Muscle of leg (tissue), 11 donors: ENCODE data around the gene HUNK. TPM values are rescaled to one million over a fixed set of nuclear protein-coding genes. Genes with fewer than 3 reads are reported as not detected.
"Not testable (repeated sequence)": the region's sequence is repeated elsewhere in the genome, so short reads cannot be mapped to it uniquely, and the experiment has no call there.

Experiments
- DNase-seq: peaks from one replicate; pipeline ENCODE4 v3.0.0; 2013
- H3K27ac ChIP-seq: one replicate; pipeline ENCODE4 v1.5.1; 2013; ENCODE audit warnings: mild to moderate bottlenecking, low read length, control low read depth
- H3K27me3 ChIP-seq: one replicate; pipeline ENCODE4 v1.6.1; 2013; ENCODE audit warnings: low read length; ENCODE audit not compliant: control insufficient read depth, insufficient read depth
- H3K36me3 ChIP-seq: one replicate; pipeline ENCODE4 v1.6.1; 2013; ENCODE audit warnings: low read length; ENCODE audit not compliant: control insufficient read depth, insufficient read depth
- H3K4me1 ChIP-seq: one replicate; pipeline ENCODE4 v1.6.1; 2013; ENCODE audit warnings: low read length; ENCODE audit not compliant: control insufficient read depth, insufficient read depth
- H3K4me3 ChIP-seq: one replicate; pipeline ENCODE4 v1.5.1; 2013; ENCODE audit warnings: low read length, control low read depth
- H3K9me3 ChIP-seq: replicated peaks from 2 replicates; pipeline ENCODE4 v1.6.1; 2013; ENCODE audit warnings: low read depth, low read length; ENCODE audit not compliant: control insufficient read depth
- WGBS: methylation state at CpG from one replicate; pipeline ENCODE4 v1.1.5; 2013; ENCODE audit warnings: missing lambda C conversion rate; ENCODE audit not compliant: insufficient coverage; 5-methylcytosine and 5-hydroxymethylcytosine counted together
- polyA plus RNA-seq, 8 donors: library from polyadenylated mRNA; unstranded; fragments of 120-200 nt; gene quantifications; one replicate each; pipeline versions ENCODE4 v1.2.1 to v1.2.3, GENCODE V29; 2013; ENCODE audit warnings: inconsistent platforms in 1 of 8, low replicate concordance in 1 of 8; ENCODE audit not compliant: insufficient read length in 8 of 8, insufficient read depth in 1 of 8
- total RNA-seq: library from RNA; stranded (reverse); fragments of 120-200 nt; gene quantifications from one replicate; pipeline ENCODE4 v1.2.4, GENCODE V29; 2013

Gene HUNK
- total and polyA plus RNA-seq, 9 donors = 3.9 to 11.8 (median 7.4) TPM

- DNase-seq = peak; percentile 71
- no peak overlapping the region for H3K4me3 ChIP-seq
- no CpG with 5 or more reads among the region's 1 CpG for WGBS
- H3K36me3 ChIP-seq = no peaks in the 10 kb centered on the region
- H3K9me3 ChIP-seq = no peaks in the 10 kb centered on the region
- no peak overlapping the region for H3K27ac ChIP-seq
- peaks cover 2% of the 10 kb centered on the region for H3K27me3 ChIP-seq
- peaks cover 5% of the 10 kb centered on the region for H3K4me1 ChIP-seq
Observed at GRCh38 chr21:31846690-31847089, 26.1 kb upstream of the HUNK start.

- H3K27ac ChIP-seq = no peak overlapping the region
- no CpG with 5 or more reads among the region's 3 CpGs for WGBS
- peak; percentile 45 for DNase-seq
- no peaks in the 10 kb centered on the region for H3K9me3 ChIP-seq
- H3K27me3 ChIP-seq = no peaks in the 10 kb centered on the region
- H3K4me1 ChIP-seq = peaks cover 5% of the 10 kb centered on the region
- H3K36me3 ChIP-seq = no peaks in the 10 kb centered on the region
- no peak overlapping the region for H3K4me3 ChIP-seq
Observed at GRCh38 chr21:31847761-31848160, 25.1 kb upstream of the HUNK start.

GRCh38 chr21:31848326-31848985, 24.4 kb upstream of the HUNK start:
- no peaks in the 10 kb centered on the region for H3K9me3 ChIP-seq
- no peak overlapping the region for H3K4me3 ChIP-seq
- WGBS = 65% methylated on average over 2 of the region's 4 CpGs
- no peak overlapping the region for H3K27ac ChIP-seq
- peaks cover 5% of the 10 kb centered on the region for H3K4me1 ChIP-seq
- H3K36me3 ChIP-seq = no peaks in the 10 kb centered on the region
- no peaks in the 10 kb centered on the region for H3K27me3 ChIP-seq
- DNase-seq = no peak

- WGBS = 88% methylated on average over 6 of the region's 7 CpGs
Observed at GRCh38 chr21:31850886-31851285, 21.9 kb upstream of the HUNK start.

GRCh38 chr21:31855180-31855579, 17.6 kb upstream of the HUNK start:
- DNase-seq = no peak
- H3K4me1 ChIP-seq = no peaks in the 10 kb centered on the region
- no peaks in the 10 kb centered on the region for H3K9me3 ChIP-seq
- no peak overlapping the region for H3K27ac ChIP-seq
- H3K27me3 ChIP-seq = no peaks in the 10 kb centered on the region
- WGBS = no CpG with 5 or more reads among the region's 4 CpGs
- H3K36me3 ChIP-seq = no peaks in the 10 kb centered on the region
- no peak overlapping the region for H3K4me3 ChIP-seq

More at GRCh38 chr21:31850886-31851285, 21.9 kb upstream of the HUNK start:
- no peaks in the 10 kb centered on the region for H3K36me3 ChIP-seq
- peaks cover 5% of the 10 kb centered on the region for H3K4me1 ChIP-seq
- no peak for DNase-seq
- H3K27me3 ChIP-seq = no peaks in the 10 kb centered on the region
- no peak overlapping the region for H3K27ac ChIP-seq
- H3K9me3 ChIP-seq = no peaks in the 10 kb centered on the region
- no peak overlapping the region for H3K4me3 ChIP-seq

- DNase-seq = no peak
- WGBS = 86% methylated on average over 5 of the region's 7 CpGs
- no peaks in the 10 kb centered on the region for H3K36me3 ChIP-seq
- H3K27ac ChIP-seq = no peak overlapping the region
- H3K9me3 ChIP-seq = no peaks in the 10 kb centered on the region
- no peaks in the 10 kb centered on the region for H3K4me1 ChIP-seq
- H3K27me3 ChIP-seq = no peaks in the 10 kb centered on the region
- no peak overlapping the region for H3K4me3 ChIP-seq
Observed at GRCh38 chr21:31857096-31857495, 15.7 kb upstream of the HUNK start.

- not testable (repeated sequence) for H3K27ac ChIP-seq, H3K27me3 ChIP-seq, H3K4me1 ChIP-seq, H3K4me3 ChIP-seq, H3K9me3 ChIP-seq, DNase-seq, H3K36me3 ChIP-seq
- 62% methylated on average over 3 of the region's 7 CpGs for WGBS
Observed at GRCh38 chr21:31857631-31858030, 15.2 kb upstream of the HUNK start.

- 95% methylated on average over 3 of the region's 3 CpGs for WGBS
- H3K36me3 ChIP-seq = no peaks in the 10 kb centered on the region
- H3K27ac ChIP-seq = no peak overlapping the region
Observed at GRCh38 chr21:31860851-31861250, 12.0 kb upstream of the HUNK start.

GRCh38 chr21:31862078-31862477, 10.7 kb upstream of the HUNK start:
- WGBS = 100% methylated on average over 3 of the region's 7 CpGs
- Histone ChIP-seq H3K27ac (no peak overlapping the region), H3K27me3 (peaks cover 2% of the 10 kb centered on the region), H3K4me3 (no peak overlapping the region), H3K9me3 (no peaks in the 10 kb centered on the region), H3K36me3 (no peaks in the 10 kb centered on the region), H3K4me1 (peaks cover 8% of the 10 kb centered on the region)
- no peak for DNase-seq

More at GRCh38 chr21:31860851-31861250, 12.0 kb upstream of the HUNK start:
- no peak overlapping the region for H3K4me3 ChIP-seq
- H3K27me3 ChIP-seq = peaks cover 2% of the 10 kb centered on the region
- H3K4me1 ChIP-seq = peaks cover 4% of the 10 kb centered on the region
- no peak for DNase-seq
- no peaks in the 10 kb centered on the region for H3K9me3 ChIP-seq

GRCh38 chr21:31865429-31865970, 7.3 kb upstream of the HUNK start:
- Histone ChIP-seq H3K4me3 (no peak overlapping the region), H3K27ac (no peak overlapping the region), H3K27me3 (peaks cover 8% of the 10 kb centered on the region), H3K4me1 (peaks cover 8% of the 10 kb centered on the region), H3K36me3 (no peaks in the 10 kb centered on the region), H3K9me3 (no peaks in the 10 kb centered on the region)
- WGBS = 87% methylated on average over 3 of the region's 11 CpGs
- no peak for DNase-seq
